ACC112 (cell line): ENCODE results near the gene EOLA1.
"Not testable (repeated sequence)": the region's sequence is repeated elsewhere in the genome, so short reads cannot be mapped to it uniquely, and the experiment has no call there.

Source experiments
- H2AFZ ChIP-seq: fragments of 200-600 bp; sonication (generic); one replicate; pipeline ENCODE4 v1.6.0; 2017; ENCODE audit warnings: antibody characterized with exemption, low read length; ENCODE audit not compliant: unreplicated experiment
- H3K27ac ChIP-seq: fragments of 200-600 bp; sonication (generic); 2 replicates; pipeline ENCODE4 v1.5.1; 2014; ENCODE audit warnings: low read depth, mild to moderate bottlenecking, antibody characterized with exemption, low read length, moderate library complexity
- H3K27me3 ChIP-seq: fragments of 200-600 bp; sonication (generic); 2 replicates; pipeline ENCODE4 v1.6.1; 2014; ENCODE audit warnings: mild to moderate bottlenecking, antibody characterized with exemption, low read length, moderate library complexity, mixed read lengths; ENCODE audit not compliant: insufficient read depth
- H3K36me3 ChIP-seq: fragments of 200-600 bp; sonication (generic); 2 replicates; pipeline ENCODE4 v1.6.1; 2016; ENCODE audit warnings: mild to moderate bottlenecking, antibody characterized with exemption, low read length, moderate library complexity, mixed read lengths; ENCODE audit not compliant: insufficient read depth
- H3K4me1 ChIP-seq: fragments of 200-600 bp; sonication (generic); one replicate; pipeline ENCODE4 v1.6.1; 2016; ENCODE audit warnings: low read length, mixed read lengths; ENCODE audit not compliant: insufficient read depth, unreplicated experiment, control insufficient read depth
- H3K4me3 ChIP-seq: fragments of 200-600 bp; sonication (generic); 2 replicates; pipeline ENCODE4 v1.5.1; 2014; ENCODE audit warnings: mild to moderate bottlenecking, low read depth, low read length
- H3K79me2 ChIP-seq: fragments of 200-600 bp; sonication (generic); one replicate; pipeline ENCODE4 v1.6.0; 2016; ENCODE audit warnings: low read length; ENCODE audit not compliant: control insufficient read depth, unreplicated experiment, insufficient read depth

Gene EOLA1

DNA sequence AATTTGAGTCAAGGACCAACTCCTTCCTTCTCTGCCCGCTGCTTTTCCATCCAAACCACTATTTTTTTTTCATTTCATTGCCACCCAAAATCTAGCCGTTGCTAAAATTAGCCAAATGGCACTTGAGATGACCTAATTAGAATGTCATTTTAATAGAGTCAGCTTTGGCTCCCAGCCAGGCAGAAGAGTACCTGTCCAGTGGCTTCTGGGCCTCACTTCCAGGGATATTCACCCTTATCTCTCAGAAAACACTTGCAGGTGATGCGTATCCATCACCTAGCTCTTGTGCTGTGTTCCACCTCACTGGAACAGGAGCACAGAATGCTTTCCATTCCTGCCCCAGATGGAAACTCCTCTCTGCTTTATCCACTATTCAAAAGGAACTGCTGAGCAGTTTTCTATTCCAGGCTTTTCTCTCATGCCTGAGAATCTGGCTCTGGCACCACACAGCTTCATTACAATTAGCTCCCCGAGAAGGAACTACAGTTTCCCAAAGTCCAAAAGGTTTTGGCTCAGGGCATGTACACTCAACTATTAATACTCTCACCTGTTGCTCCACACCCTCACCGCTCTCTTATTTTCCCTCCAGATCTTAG, 28.0 kb downstream of the EOLA1 start:
- H3K4me1 ChIP-seq = peaks cover 4% of the 10 kb centered on the region
- no peaks in the 10 kb centered on the region for H3K79me2 ChIP-seq
- H3K36me3 ChIP-seq = no peaks in the 10 kb centered on the region
- H3K27me3 ChIP-seq = no peaks in the 10 kb centered on the region
- no peak overlapping the region for H3K4me3 ChIP-seq
- H3K27ac ChIP-seq = no peak overlapping the region
- no peak overlapping the region for H2AFZ ChIP-seq

DNA sequence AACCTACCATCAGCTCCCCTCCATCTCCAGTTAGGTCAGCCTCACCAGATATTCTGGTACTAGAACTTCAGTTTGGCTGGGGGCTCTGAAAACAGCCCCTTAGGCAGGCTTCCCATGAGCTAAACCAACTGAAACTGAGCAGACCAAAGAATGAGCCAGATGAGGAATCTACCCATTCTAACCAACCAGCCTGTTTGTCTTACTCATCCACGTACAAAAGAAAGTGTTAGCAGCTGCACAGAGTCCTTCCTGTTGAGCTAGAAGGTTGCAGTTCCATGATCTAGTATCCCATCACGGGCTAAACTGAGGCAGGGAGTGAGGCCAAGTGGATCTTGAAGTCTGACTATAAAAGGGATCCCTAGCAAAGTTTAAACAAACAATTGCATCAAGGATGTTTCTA, 29.0 kb downstream of the EOLA1 start:
- H3K36me3 ChIP-seq = no peaks in the 10 kb centered on the region
- H3K4me3 ChIP-seq = no peak overlapping the region
- no peaks in the 10 kb centered on the region for H3K79me2 ChIP-seq
- H2AFZ ChIP-seq = no peak overlapping the region
- no peaks in the 10 kb centered on the region for H3K27me3 ChIP-seq
- H3K27ac ChIP-seq = no peak overlapping the region
- H3K4me1 ChIP-seq = peaks cover 4% of the 10 kb centered on the region

GRCh38 chrX:149570668-149571067, 29.9 kb downstream of the EOLA1 start:
- H3K27me3 ChIP-seq = no peaks in the 10 kb centered on the region
- H3K4me1 ChIP-seq = peaks cover 4% of the 10 kb centered on the region
- no peak overlapping the region for H2AFZ ChIP-seq
- H3K36me3 ChIP-seq = no peaks in the 10 kb centered on the region
- no peaks in the 10 kb centered on the region for H3K79me2 ChIP-seq
- H3K4me3 ChIP-seq = no peak overlapping the region
- no peak overlapping the region for H3K27ac ChIP-seq

GRCh38 chrX:149571770-149572169, 31.0 kb downstream of the EOLA1 start:
- no peak overlapping the region for H2AFZ ChIP-seq
- H3K27ac ChIP-seq = no peak overlapping the region

DNA sequence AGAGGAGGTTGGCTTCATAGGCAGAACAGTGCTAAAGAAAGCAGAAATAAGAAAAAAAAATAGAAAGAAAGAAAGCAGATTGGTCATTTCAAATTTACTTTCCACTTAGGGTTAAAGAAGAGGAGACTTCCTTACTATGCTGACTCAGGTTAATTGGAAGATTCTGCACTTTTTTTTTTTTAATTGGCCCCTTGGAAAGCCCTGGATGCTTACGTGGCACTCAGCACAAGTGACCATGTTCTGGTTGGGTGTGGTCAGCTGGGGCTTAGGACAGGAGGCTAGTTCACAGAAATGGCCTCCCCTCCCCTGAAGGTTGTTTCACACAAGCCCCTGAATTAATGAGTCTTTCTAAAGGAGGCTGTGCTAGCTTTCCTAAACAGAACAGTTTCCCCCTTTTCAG, 31.9 kb downstream of the EOLA1 start:
- H2AFZ ChIP-seq = no peak overlapping the region
- no peak overlapping the region for H3K4me3 ChIP-seq
- H3K79me2 ChIP-seq = no peaks in the 10 kb centered on the region
- no peaks in the 10 kb centered on the region for H3K36me3 ChIP-seq
- no peak overlapping the region for H3K27ac ChIP-seq
- H3K27me3 ChIP-seq = no peaks in the 10 kb centered on the region
- peaks cover 4% of the 10 kb centered on the region for H3K4me1 ChIP-seq

More at GRCh38 chrX:149571770-149572169, 31.0 kb downstream of the EOLA1 start:
- H3K4me1 ChIP-seq = peaks cover 4% of the 10 kb centered on the region
- no peaks in the 10 kb centered on the region for H3K27me3 ChIP-seq
- no peaks in the 10 kb centered on the region for H3K79me2 ChIP-seq
- H3K36me3 ChIP-seq = no peaks in the 10 kb centered on the region
- no peak overlapping the region for H3K4me3 ChIP-seq

DNA sequence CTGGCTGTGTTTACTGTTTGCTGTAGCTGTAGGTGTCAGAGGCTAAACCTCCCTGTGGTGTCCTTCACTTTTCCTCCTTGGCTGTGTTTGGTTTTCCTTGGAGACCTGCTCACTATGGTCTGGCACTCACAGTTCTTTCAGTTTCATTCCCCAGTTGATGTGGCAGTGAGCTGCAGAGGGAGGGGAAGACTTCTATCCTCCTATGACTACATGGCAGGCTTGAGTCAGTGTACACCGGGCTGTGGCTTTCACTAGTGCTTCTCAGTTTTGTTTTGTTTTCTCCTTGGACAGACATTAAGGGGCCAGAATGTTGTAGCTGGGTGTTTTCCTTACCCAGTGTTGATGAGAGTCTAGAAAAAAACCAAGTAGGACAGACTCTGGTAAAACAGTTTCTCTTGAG, 32.6 kb downstream of the EOLA1 start:
- H3K4me1 ChIP-seq, H3K79me2 ChIP-seq, H2AFZ ChIP-seq, H3K27ac ChIP-seq, H3K27me3 ChIP-seq, H3K4me3 ChIP-seq, H3K36me3 ChIP-seq: not testable (repeated sequence)

- H3K79me2 ChIP-seq, H3K4me1 ChIP-seq, H3K27me3 ChIP-seq, H3K4me3 ChIP-seq, H3K36me3 ChIP-seq, H2AFZ ChIP-seq, H3K27ac ChIP-seq: not testable (repeated sequence)
Observed at GRCh38 chrX:149585631-149586030, 44.8 kb downstream of the EOLA1 start.

DNA sequence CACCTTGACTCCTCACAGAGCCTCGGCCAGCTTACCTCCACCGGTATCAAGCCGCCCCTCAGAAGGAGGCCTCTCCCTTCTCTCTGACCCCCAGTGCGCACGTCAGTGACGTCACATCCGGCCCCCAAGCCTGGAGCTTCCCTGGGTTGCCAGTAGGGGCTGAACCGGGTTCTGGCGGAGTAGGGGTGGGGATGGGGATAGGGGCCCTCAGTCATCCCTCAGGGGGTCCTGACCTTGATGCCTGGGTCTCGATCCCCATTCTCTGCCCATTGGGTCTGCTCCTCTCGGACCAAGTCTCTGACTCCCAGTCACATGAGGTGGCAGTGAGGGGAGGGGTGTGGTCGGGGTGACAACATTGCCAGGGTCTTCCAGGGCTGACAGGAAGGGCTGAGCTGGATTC, 46.5 kb downstream of the EOLA1 start, which contains the start of gene MAGEA9B:
Gene MAGEA9B, minus strand, starts transcription at position 101 of the 400 bp plus-strand sequence. CDS start 4,280 bp downstream, outside the sequence.
- not testable (repeated sequence) for H3K4me3 ChIP-seq, H3K79me2 ChIP-seq, H3K27me3 ChIP-seq, H2AFZ ChIP-seq, H3K27ac ChIP-seq, H3K36me3 ChIP-seq, H3K4me1 ChIP-seq

GRCh38 chrX:149590993-149591392, 50.2 kb downstream of the EOLA1 start:
- H3K36me3 ChIP-seq, H3K27me3 ChIP-seq: not testable (repeated sequence)

GRCh38 chrX:149595214-149595613, 54.4 kb downstream of the EOLA1 start, which contains the start of gene HSFX2:
HSFX2 (minus strand) TSS chrX:149595314; CDS start chrX:149594700, 614 bp downstream.
- H3K4me1 ChIP-seq, H3K27ac ChIP-seq, H2AFZ ChIP-seq, H3K27me3 ChIP-seq, H3K4me3 ChIP-seq, H3K36me3 ChIP-seq, H3K79me2 ChIP-seq: not testable (repeated sequence)

More at GRCh38 chrX:149590993-149591392, 50.2 kb downstream of the EOLA1 start:
- not testable (repeated sequence) for H2AFZ ChIP-seq, H3K4me1 ChIP-seq, H3K27ac ChIP-seq, H3K4me3 ChIP-seq, H3K79me2 ChIP-seq

DNA sequence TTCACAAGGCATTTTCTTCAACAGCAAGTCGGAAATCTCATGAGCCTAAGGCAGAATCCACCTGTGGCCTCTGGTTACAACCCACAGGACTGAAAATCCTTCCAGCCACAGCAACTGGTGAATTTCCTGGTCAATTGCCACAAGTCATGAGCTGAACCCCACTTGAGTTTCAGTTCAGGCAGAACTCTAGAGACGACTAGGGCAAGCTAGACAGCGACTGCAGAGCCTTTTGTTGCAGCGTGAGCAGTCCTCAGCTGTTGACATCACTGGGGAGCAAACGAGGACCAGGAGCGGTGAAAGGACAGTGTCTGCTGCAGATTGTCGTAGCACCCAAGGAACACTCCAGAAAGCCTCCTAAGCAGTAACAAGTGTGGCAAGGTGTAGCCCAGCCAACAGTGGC, 55.1 kb downstream of the EOLA1 start:
- H3K79me2 ChIP-seq, H3K27ac ChIP-seq, H3K4me3 ChIP-seq, H2AFZ ChIP-seq, H3K27me3 ChIP-seq, H3K36me3 ChIP-seq, H3K4me1 ChIP-seq: not testable (repeated sequence)
